ENCODE data around the gene BIRC3. TPM values are rescaled to one million over a fixed set of nuclear protein-coding genes. Genes with fewer than 3 reads are reported as not detected.
A peak's percentile ranks its signal among the peaks of the same experiment; 100 is the strongest.

BIRC3 gene
- total RNA-seq, 4 donors from 2014 or later: 10.6 to 19.0 (median 14.0) TPM

DNA sequence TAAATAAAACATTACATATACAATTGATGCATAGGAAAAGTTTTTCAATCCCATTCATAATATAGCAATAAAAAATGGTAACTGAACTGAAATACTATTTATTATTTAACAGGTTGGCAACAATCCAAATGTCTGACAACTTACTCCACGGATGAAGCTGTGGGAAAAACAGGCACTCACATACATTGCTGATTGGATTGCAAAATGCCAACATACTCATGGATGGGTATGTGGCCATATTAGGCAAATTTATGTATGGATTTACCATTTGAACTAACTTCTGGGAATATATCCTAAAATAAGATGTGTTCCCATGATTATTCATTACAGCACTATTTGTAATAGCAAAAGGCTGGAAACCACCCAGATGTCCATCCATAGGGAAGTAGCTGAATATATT lies 26.5 kb downstream of the BIRC3 start:
- TF ChIP-seq, protein P1, sequence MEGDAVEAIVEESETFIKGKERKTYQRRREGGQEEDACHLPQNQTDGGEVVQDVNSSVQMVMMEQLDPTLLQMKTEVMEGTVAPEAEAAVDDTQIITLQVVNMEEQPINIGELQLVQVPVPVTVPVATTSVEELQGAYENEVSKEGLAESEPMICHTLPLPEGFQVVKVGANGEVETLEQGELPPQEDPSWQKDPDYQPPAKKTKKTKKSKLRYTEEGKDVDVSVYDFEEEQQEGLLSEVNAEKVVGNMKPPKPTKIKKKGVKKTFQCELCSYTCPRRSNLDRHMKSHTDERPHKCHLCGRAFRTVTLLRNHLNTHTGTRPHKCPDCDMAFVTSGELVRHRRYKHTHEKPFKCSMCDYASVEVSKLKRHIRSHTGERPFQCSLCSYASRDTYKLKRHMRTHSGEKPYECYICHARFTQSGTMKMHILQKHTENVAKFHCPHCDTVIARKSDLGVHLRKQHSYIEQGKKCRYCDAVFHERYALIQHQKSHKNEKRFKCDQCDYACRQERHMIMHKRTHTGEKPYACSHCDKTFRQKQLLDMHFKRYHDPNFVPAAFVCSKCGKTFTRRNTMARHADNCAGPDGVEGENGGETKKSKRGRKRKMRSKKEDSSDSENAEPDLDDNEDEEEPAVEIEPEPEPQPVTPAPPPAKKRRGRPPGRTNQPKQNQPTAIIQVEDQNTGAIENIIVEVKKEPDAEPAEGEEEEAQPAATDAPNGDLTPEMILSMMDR (IDR thresholded peaks at IDR 0.05): no peak
- TF ChIP-seq POLR2AphosphoS5 (IDR thresholded peaks at IDR 0.05) (no peak), EP300 (IDR thresholded peaks at IDR 0.05) (no peak), POLR2A (IDR thresholded peaks at IDR 0.05) (no peak)
- peaks cover 6 to 18% (median 9%) of the 10 kb centered on the region in 3 donors for H3K4me1 ChIP-seq
- no peak overlapping the region for H3K27ac ChIP-seq
- WGBS, 2 donors (ENCODE audit: low coverage in 1 of 2): 18 to 33% methylated on average over 1 of the region's 1 CpG
- H3K36me3 ChIP-seq: peaks cover 0 to 2% of the 10 kb centered on the region in 2 donors
- no peak for ATAC-seq
- H3K4me3 ChIP-seq: no peak overlapping the region
- no peaks in the 10 kb centered on the region for H3K9me3 ChIP-seq
- no peaks in the 10 kb centered on the region for H3K27me3 ChIP-seq

DNA sequence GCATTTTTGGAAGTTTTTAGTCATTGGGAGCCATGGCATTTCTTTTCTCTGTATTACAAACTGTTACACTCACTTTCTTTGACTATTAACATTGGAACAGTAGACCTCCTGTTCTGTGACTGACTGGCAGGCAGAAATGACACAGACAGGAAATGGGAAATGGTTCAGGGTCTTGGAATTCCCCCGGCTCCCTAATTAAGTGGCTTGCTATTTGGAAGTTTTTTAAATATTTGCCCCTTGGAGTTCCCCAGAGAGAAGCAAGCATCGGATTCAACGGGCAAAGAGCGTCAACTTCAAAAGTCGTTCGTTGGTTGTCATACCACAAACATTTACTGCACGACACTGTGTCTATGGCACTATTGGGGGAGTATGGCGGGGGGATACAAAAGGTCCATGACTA lies 28.6 kb downstream of the BIRC3 start:
- ATAC-seq: no peak
- Histone ChIP-seq H3K27me3 (no peaks in the 10 kb centered on the region), H3K27ac (peak overlapping the region; percentile 97 to 100 (median 98)), H3K36me3 (peaks cover 0 to 11% of the 10 kb centered on the region in 2 donors), H3K9me3 (no peaks in the 10 kb centered on the region), H3K4me1 (peaks cover 6 to 39% (median 16%) of the 10 kb centered on the region in 3 donors), H3K4me3 (peak overlapping the region; percentile 76 to 79)
- no peak for TF ChIP-seq POLR2A (IDR thresholded peaks at IDR 0.05)
- TF ChIP-seq POLR2AphosphoS5 (IDR thresholded peaks at IDR 0.05): no peak
- TF ChIP-seq, protein P1 (IDR thresholded peaks at IDR 0.05): no peak
- TF ChIP-seq EP300 (IDR thresholded peaks at IDR 0.05): no peak
- WGBS, 2 donors (ENCODE audit: low coverage in 1 of 2): 9 to 30% methylated on average over 8 of the region's 8 CpGs

DNA sequence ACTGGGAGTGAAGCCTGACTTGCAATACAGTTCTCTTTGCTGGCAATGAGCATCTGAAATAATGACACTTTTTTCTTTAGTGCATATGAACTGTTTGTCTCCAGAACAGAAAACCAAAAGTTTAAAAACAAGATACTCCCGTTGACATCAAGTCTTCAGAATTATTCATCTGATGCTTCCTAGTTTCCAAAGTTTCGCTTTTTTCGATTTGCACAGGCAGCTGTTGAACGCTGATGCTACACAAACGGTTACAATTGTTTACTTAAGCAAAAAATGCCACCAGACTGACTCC lies 29.1 kb downstream of the BIRC3 start:
- Histone ChIP-seq H3K4me1 (peaks cover 6 to 43% (median 19%) of the 10 kb centered on the region in 3 donors), H3K27me3 (no peaks in the 10 kb centered on the region), H3K4me3 (peak overlapping the region; percentile 76 to 79), H3K36me3 (peaks cover 0 to 11% of the 10 kb centered on the region in 2 donors), H3K27ac (peak overlapping the region; percentile 97 to 100 (median 98)), H3K9me3 (no peaks in the 10 kb centered on the region)
- no peak for ATAC-seq
- 0% methylated on average over 3 to 5 of the region's 5 CpGs for WGBS, 2 donors (ENCODE audit: low coverage in 1 of 2)
- TF ChIP-seq POLR2A (IDR thresholded peaks at IDR 0.05) (no peak), EP300 (IDR thresholded peaks at IDR 0.05) (no peak)
- TF ChIP-seq, protein P1 (IDR thresholded peaks at IDR 0.05): no peak

DNA sequence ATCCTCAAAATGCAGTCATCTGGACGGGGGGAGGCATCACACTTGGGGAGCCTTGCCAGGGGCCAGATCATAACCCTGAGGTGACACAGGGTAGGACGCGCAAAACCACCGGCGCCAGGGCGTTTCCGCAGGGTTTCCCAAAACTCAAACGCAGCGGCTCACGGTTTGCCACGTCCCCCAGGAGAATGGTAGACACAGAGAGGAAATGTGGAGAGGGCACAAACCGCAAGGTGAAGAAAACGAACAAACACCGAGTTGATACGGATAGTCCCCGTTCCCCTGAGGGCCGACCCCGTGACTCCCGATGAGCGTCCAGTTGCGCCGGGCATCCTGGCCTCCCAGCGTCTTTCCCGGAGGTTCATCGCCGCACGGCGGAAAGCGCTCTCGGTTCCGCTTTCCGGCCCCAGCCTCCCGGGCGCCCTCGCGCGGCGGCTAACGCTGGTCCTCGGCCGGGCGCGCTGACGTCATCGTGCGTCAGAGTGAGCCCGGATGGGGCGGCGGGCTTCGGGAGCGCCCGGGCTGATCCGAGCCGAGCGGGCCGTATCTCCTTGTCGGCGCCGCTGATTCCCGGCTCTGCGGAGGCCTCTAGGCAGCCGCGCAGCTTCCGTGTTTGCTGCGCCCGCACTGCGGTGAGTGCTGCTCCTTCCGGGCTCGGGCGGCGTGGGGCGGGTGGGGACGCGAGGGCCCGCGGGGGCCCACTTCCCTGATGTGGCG lies 29.6 kb downstream of the BIRC3 start, which contains the start of gene BIRC2:
Gene BIRC2 (plus strand): TSS at position 467 of the 714 bp plus-strand sequence. CDS start 2,641 bp downstream, outside the sequence.
- Histone ChIP-seq H3K27me3 (no peaks in the 10 kb centered on the region), H3K27ac (peak within 1 kb of the TSS; percentile 97 to 100 (median 98)), H3K4me3 (peak within 1 kb of the TSS; percentile 76 to 79), H3K9me3 (no peaks in the 10 kb centered on the region), H3K4me1 (peaks cover 6 to 43% (median 19%) of the 10 kb centered on the region in 3 donors), H3K36me3 (peaks cover 0 to 13% of the 10 kb centered on the region in 2 donors)
- TF ChIP-seq, protein P1 (IDR thresholded peaks at IDR 0.05): peak; percentile 40 to 94 (median 86)
- TF ChIP-seq POLR2A (IDR thresholded peaks at IDR 0.05) (peak; percentile 91 to 92), EP300 (IDR thresholded peaks at IDR 0.05) (no peak), POLR2AphosphoS5 (IDR thresholded peaks at IDR 0.05) (peak; percentile 90)
- peak; percentile 96 for ATAC-seq
- WGBS, 2 donors (ENCODE audit: low coverage in 1 of 2): 0% methylated on average over 1 to 8 of the region's 77 CpGs

Data from gastroesophageal sphincter (tissue), 4 donors.